Erythroblast (primary cell): ENCODE data around the gene CFAP20DC.
"Not testable (repeated sequence)": the region's sequence is repeated elsewhere in the genome, so short reads cannot be mapped to it uniquely, and the experiment has no call there.

Source experiments
- DNase-seq, 2 experiments: peaks; one replicate each; lab custom pipeline; 2025; lab: John Stamatoyannopoulos, UW
- GATA1 ChIP-seq: IDR thresholded peaks from 2 replicates; pipeline ENCODE4 v1.6.1; 2011; ENCODE audit warnings: low read depth, mild to moderate bottlenecking, control low read depth, low read length, moderate library complexity
- POLR2A ChIP-seq: IDR thresholded peaks from 2 replicates; pipeline ENCODE4 v1.6.1; 2011; ENCODE audit warnings: mild to moderate bottlenecking, low read length

CFAP20DC gene

GRCh38 chr3:58824285-58824684 is 225.5 kb downstream of the CFAP20DC start:
- peak; percentile 56 to 64 for DNase-seq
- TF ChIP-seq POLR2A = no peak
- TF ChIP-seq GATA1 = no peak

DNA sequence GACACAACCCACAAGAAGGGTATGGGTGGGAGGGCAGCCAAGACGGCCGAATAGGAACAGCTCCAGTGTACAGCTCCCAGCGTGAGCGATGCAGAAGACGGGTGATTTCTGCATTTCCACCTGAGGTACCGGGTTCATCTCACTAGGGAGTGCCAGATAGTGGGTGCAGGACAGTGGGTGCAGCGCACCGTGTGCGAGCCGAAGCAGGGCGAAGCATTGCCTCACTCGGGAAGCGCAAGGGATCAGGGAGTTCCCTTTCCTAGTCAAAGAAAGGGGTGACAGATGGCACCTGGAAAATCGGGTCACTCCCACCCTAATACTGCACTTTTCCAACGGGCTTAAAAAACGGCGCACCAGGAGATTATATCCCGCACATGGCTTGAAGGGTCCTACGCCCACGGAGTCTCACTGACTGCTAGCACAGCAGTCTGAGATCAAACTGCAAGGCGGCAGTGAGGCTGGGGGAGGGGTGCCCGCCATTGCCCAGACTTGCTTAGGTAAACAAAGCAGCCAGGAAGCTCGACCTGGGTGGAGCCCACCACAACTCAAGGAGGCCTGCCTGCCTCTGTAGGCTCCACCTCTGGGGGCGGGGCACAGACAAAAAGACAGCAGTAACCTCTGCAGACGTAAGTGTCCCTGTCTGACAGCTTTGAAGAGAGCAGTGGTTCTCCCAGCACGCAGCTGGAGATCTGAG is 243.1 kb downstream of the CFAP20DC start:
- DNase-seq = not testable (repeated sequence)

- TF ChIP-seq GATA1 = no peak
- no peak for TF ChIP-seq POLR2A
- no peak for DNase-seq
These were observed 244.9 kb downstream of the CFAP20DC start for GRCh38 chr3:58804914-58805313.

GRCh38 chr3:58801541-58801940 is 248.3 kb downstream of the CFAP20DC start:
- TF ChIP-seq GATA1 (no peak), POLR2A (no peak)
- DNase-seq = no peak

DNA sequence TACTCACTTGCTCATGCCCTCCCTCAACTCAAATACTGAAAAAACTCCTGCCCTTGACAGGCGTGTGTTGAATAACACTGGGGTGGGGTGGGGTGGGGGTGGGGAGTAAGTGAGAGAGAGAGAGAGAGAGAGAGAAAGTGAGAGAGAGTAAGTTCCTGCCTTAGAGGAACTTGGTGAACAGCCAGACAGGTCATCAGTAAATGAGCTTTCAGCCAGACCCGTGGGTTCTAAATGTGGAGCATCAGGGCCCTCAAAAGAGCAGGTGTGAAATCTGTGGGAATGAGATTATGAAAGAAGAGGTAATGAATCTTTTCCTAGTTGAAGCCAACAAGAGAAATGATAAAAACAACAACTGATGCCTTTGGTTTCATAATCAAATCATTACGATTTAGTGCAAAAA is 248.9 kb downstream of the CFAP20DC start:
- TF ChIP-seq GATA1 = no peak
- TF ChIP-seq POLR2A = no peak
- DNase-seq = no peak

DNA sequence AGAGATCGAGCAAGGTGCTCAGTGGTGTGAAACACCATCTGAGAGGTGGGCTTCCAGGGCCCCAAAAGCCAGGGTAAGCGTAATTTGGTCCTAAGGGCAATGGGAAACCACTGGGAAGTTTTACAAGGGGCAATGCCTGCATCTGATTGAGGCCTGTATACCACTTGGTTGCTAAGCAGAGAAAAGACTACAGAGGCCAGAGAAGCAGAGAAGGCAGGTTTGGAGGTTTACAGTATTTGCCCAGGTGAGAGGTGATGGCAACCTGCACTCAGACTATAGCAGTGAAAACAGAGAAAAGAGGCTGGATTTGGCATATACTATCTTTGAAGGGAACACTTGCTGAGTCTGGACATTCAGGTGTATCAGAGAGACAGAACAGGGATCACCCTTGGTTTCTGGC is 249.8 kb downstream of the CFAP20DC start:
- DNase-seq = no peak

GRCh38 chr3:58799271-58799670 is 250.6 kb downstream of the CFAP20DC start:
- TF ChIP-seq POLR2A (no peak), GATA1 (no peak)
- DNase-seq = no peak

More for the DNA sequence above, 249.8 kb downstream of the CFAP20DC start:
- TF ChIP-seq POLR2A (no peak), GATA1 (no peak)

DNA sequence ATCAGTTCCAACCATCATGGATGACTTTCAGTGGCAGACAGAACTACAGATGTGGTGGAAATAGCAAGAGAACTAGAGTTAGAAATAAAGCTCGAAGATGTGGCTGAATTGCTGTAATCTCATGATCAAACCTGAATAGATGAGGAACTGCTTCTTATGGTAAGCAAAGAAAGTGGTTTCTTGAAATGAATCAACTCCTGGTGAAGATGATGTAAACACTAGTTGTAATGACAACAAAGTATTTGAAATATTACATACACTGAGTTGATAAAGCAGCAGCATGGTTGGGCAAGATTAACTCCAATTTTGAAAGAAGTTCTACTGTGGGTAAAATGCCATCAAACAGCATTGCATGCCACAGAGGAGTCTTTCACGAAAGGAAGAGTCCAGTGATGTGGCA is 251.5 kb downstream of the CFAP20DC start:
- TF ChIP-seq POLR2A (no peak), GATA1 (no peak)
- no peak for DNase-seq

DNA sequence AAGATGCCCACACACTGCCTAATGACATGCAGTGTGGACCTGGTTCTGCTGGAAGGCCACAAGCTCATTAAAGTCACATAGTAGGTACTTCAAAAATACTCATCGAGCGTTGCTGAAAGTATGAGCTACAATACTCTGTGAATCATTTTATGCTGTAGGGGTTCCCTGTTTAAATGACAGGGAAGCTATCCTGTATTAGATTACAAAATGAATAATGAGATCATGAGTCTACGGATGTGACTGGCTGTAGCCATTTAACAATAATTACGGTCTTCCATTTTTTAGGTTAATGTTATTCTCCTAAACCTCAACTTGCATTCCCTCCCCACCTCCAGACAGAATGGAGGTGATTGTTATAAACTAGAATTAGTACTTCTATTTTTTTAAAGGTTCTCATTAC is 255.1 kb downstream of the CFAP20DC start:
- no peak for TF ChIP-seq POLR2A
- TF ChIP-seq GATA1 = no peak

GRCh38 chr3:58793938-58794337 is 255.9 kb downstream of the CFAP20DC start:
- TF ChIP-seq GATA1 = no peak
- no peak for TF ChIP-seq POLR2A

More for the DNA sequence above, 255.1 kb downstream of the CFAP20DC start:
- DNase-seq = no peak

GRCh38 chr3:58792921-58793451 is 256.8 kb downstream of the CFAP20DC start:
- no peak for DNase-seq
- no peak for TF ChIP-seq GATA1
- TF ChIP-seq POLR2A = no peak

More at GRCh38 chr3:58793938-58794337, 255.9 kb downstream of the CFAP20DC start:
- no peak for DNase-seq

GRCh38 chr3:58789385-58789784 is 260.4 kb downstream of the CFAP20DC start:
- TF ChIP-seq POLR2A (no peak), GATA1 (no peak)
- no peak for DNase-seq

- DNase-seq = no peak
These were observed 264.9 kb downstream of the CFAP20DC start for GRCh38 chr3:58784888-58785287.

GRCh38 chr3:58784425-58784824 is 265.4 kb downstream of the CFAP20DC start:
- DNase-seq = no peak
- TF ChIP-seq GATA1 (no peak), POLR2A (no peak)

More at GRCh38 chr3:58784888-58785287, 264.9 kb downstream of the CFAP20DC start:
- TF ChIP-seq GATA1 (no peak), POLR2A (no peak)

- no peak for DNase-seq
- TF ChIP-seq GATA1 (no peak), POLR2A (no peak)
These were observed 266.0 kb downstream of the CFAP20DC start for GRCh38 chr3:58783845-58784244.
